Trophoblast cell (in vitro differentiated cells and primary cell): Measurements from ENCODE around the gene GPRC5B.
A peak's percentile ranks its signal among the peaks of the same experiment; 100 is the strongest.

Source experiments
- DNase-seq, 2 donors: peaks; one replicate each; pipeline ENCODE4 v3.0.0-alpha.2; 2016
- H2AFZ ChIP-seq: 2 replicates; pipeline ENCODE4 v1.6.1; 2013; ENCODE audit warnings: low read length, moderate library complexity, mild to moderate bottlenecking; ENCODE audit not compliant: insufficient read depth, poor library complexity
- H2AK5ac ChIP-seq: 2 replicates; pipeline ENCODE4 v1.6.1; 2013; ENCODE audit warnings: mild to moderate bottlenecking, low read length
- H2BK120ac ChIP-seq: 2 replicates; pipeline ENCODE4 v1.6.1; 2013; ENCODE audit warnings: low read length, mild to moderate bottlenecking, moderate library complexity; ENCODE audit not compliant: insufficient read depth, poor library complexity
- H2BK12ac ChIP-seq: 2 replicates; pipeline ENCODE4 v1.6.1; 2013; ENCODE audit warnings: mild to moderate bottlenecking, low read length, moderate library complexity
- H2BK5ac ChIP-seq: 2 replicates; pipeline ENCODE4 v1.6.1; 2013; ENCODE audit warnings: low read length, low read depth, moderate library complexity, mild to moderate bottlenecking; ENCODE audit not compliant: poor library complexity
- H3K14ac ChIP-seq: 2 replicates; pipeline ENCODE4 v1.6.1; 2013; ENCODE audit warnings: mild to moderate bottlenecking, low read length
- H3K18ac ChIP-seq: 2 replicates; pipeline ENCODE4 v1.6.1; 2013; ENCODE audit warnings: mild to moderate bottlenecking, low read length
- H3K23ac ChIP-seq: 2 replicates; pipeline ENCODE4 v1.6.1; 2013; ENCODE audit warnings: low read length
- H3K27ac ChIP-seq: 2 replicates; pipeline ENCODE4 v1.5.1; 2013; ENCODE audit warnings: low read depth, mild to moderate bottlenecking, inconsistent platforms, low read length, moderate library complexity
- H3K27me3 ChIP-seq: 2 replicates; pipeline ENCODE4 v1.6.1; 2013; ENCODE audit warnings: inconsistent platforms, mild to moderate bottlenecking, low read length, moderate library complexity; ENCODE audit not compliant: insufficient read depth
- H3K36me3 ChIP-seq, 2 experiments: 1 replicate in 1 of 2; 2 replicates in 1 of 2; pipeline ENCODE4 v1.6.1; 2013; ENCODE audit warnings: low read length in 2 of 2, mild to moderate bottlenecking in 2 of 2, moderate library complexity in 1 of 2; ENCODE audit not compliant: insufficient read depth in 2 of 2, control insufficient read depth in 1 of 2
- H3K4ac ChIP-seq: 2 replicates; pipeline ENCODE4 v1.6.1; 2013; ENCODE audit warnings: low read depth, mild to moderate bottlenecking, low read length, moderate library complexity
- H3K4me1 ChIP-seq, 2 experiments: 1 replicate in 1 of 2; 2 replicates in 1 of 2; pipeline ENCODE4 v1.6.1; 2013; ENCODE audit warnings: low read length in 2 of 2, mild to moderate bottlenecking in 2 of 2, moderate library complexity in 1 of 2; ENCODE audit not compliant: insufficient read depth in 2 of 2, control insufficient read depth in 1 of 2
- H3K4me2 ChIP-seq: 2 replicates; pipeline ENCODE4 v1.6.1; 2013; ENCODE audit warnings: inconsistent platforms, mild to moderate bottlenecking, low read length, moderate library complexity
- H3K4me3 ChIP-seq: 2 replicates; pipeline ENCODE4 v1.5.1; 2013; ENCODE audit warnings: mild to moderate bottlenecking, low read depth, low read length, inconsistent platforms
- H3K79me1 ChIP-seq: one replicate; pipeline ENCODE4 v1.6.1; 2013; ENCODE audit warnings: low read length
- H3K79me2 ChIP-seq: 2 replicates; pipeline ENCODE4 v1.6.1; 2013; ENCODE audit warnings: low read length, mild to moderate bottlenecking; ENCODE audit not compliant: control insufficient read depth, insufficient read depth, poor library complexity
- H3K9ac ChIP-seq: 2 replicates; pipeline ENCODE4 v1.6.1; 2013; ENCODE audit warnings: mild to moderate bottlenecking, low read length
- H3K9me3 ChIP-seq: 2 replicates; pipeline ENCODE4 v1.6.1; 2013; ENCODE audit warnings: low read depth, mild to moderate bottlenecking, control low read depth, inconsistent platforms, low read length; ENCODE audit not compliant: insufficient read depth
- H4K12ac ChIP-seq: 2 replicates; pipeline ENCODE4 v1.6.1; 2013; ENCODE audit warnings: low read depth, mild to moderate bottlenecking, low read length, moderate library complexity
- H4K8ac ChIP-seq: 2 replicates; pipeline ENCODE4 v1.6.1; 2013; ENCODE audit warnings: low read depth, mild to moderate bottlenecking, low read length, moderate library complexity
- H4K91ac ChIP-seq: one replicate; pipeline ENCODE4 v1.6.1; 2013; ENCODE audit warnings: low read depth, mild to moderate bottlenecking, low read length, moderate library complexity
- WGBS: extraction: QIAGEN DNeasy Blood & Tissue Kit; methylation state at CpG from one replicate; pipeline ENCODE4 v1.1.7; 2013; ENCODE audit warnings: missing lambda C conversion rate; ENCODE audit not compliant: insufficient read length, insufficient coverage; ENCODE audit errors: extremely low coverage; 5-methylcytosine and 5-hydroxymethylcytosine counted together

GPRC5B gene

DNA sequence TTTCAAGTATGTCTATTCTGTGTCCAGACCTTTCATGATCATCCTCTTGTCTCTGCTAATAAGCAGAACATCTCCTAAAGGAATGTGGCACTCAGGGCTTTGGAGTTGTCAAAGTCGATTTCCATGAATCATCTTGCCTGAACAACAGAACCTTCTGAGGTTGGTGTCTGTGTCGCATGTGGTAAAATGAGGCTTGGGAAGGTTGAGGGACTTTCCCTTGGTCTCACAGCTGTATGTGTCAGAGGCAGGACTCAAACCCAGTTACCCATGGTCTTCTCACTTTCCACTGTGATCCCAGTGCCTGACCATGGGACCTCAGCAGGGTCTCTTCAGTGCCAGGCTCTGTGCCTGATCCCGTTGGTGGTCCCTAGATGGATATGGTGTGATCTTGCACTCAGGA, 4.2 kb upstream of the GPRC5B start:
- no peak overlapping the region for H4K12ac ChIP-seq
- H3K4me1 ChIP-seq: no peaks in the 10 kb centered on the region
- H3K79me2 ChIP-seq: peaks cover 2% of the 10 kb centered on the region
- H3K27ac ChIP-seq: no peak overlapping the region
- no peak overlapping the region for H2AK5ac ChIP-seq
- no peak overlapping the region for H3K18ac ChIP-seq
- no peak overlapping the region for H2BK5ac ChIP-seq
- H3K9me3 ChIP-seq: peaks cover 5% of the 10 kb centered on the region
- H3K14ac ChIP-seq: no peak overlapping the region
- H3K23ac ChIP-seq: no peak overlapping the region
- no CpG with 5 or more reads among the region's 3 CpGs for WGBS
- no peak overlapping the region for H4K91ac ChIP-seq
- no peak overlapping the region for H4K8ac ChIP-seq
- H3K27me3 ChIP-seq: no peaks in the 10 kb centered on the region
- H3K36me3 ChIP-seq: no peaks in the 10 kb centered on the region
- no peak overlapping the region for H2BK120ac ChIP-seq
- no peak overlapping the region for H2BK12ac ChIP-seq
- no peak overlapping the region for H2AFZ ChIP-seq
- H3K9ac ChIP-seq: no peak overlapping the region
- H3K79me1 ChIP-seq: peaks cover 2% of the 10 kb centered on the region
- no peak for DNase-seq
- no peak overlapping the region for H3K4me2 ChIP-seq
- H3K4me3 ChIP-seq: no peak overlapping the region
- H3K4ac ChIP-seq: no peak overlapping the region

DNA sequence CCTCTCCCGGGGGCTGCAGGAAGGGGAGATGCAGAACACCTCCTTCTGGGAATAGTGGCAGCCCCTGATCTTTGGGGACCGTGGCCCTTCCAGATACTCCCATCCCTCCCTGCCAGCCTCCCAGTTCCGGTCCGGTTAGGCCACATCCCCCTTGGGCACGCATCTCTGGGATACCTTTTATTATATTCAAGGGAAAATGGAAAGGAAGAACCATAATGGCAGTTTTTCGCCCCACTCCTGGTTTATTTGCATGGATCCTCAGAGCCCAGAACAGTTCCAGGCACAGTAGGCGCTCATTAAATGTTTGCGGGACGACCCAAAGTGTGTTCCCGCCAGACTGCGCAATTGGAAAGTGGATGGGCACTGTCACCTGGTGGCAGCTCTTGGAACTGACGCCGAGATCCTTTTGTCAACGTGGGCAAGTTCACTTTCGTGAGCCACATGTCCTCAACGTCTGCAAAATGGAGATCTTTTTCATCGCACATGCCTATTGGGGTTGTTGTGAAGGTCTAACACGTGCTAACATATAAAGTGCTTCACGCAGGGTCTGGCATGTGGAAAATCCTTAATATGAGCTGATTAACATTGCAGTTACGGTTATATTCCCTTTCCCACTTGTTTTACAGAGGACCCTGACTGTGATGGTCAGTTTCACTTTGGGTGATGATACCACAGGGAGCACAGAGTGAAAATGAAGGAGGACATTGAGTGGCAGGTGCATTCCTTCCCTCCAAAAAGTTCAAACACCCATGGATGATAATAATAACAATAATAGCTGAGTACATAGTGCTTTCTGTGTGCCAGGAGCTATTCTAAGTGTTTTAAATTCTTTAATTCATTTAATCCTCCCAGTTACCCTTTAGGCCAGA, 1.7 kb upstream of the GPRC5B start:
- no peak overlapping the region for H4K12ac ChIP-seq
- H3K9ac ChIP-seq: no peak overlapping the region
- H2BK5ac ChIP-seq: no peak overlapping the region
- H3K79me2 ChIP-seq: peaks cover 4% of the 10 kb centered on the region
- H4K8ac ChIP-seq: no peak overlapping the region
- no peak overlapping the region for H3K18ac ChIP-seq
- no peaks in the 10 kb centered on the region for H3K36me3 ChIP-seq
- no CpG with 5 or more reads among the region's 20 CpGs for WGBS
- H2BK120ac ChIP-seq: no peak overlapping the region
- no peak overlapping the region for H2AFZ ChIP-seq
- H3K9me3 ChIP-seq: peaks cover 5% of the 10 kb centered on the region
- H3K27me3 ChIP-seq: no peaks in the 10 kb centered on the region
- no peak overlapping the region for H4K91ac ChIP-seq
- no peak overlapping the region for H3K27ac ChIP-seq
- H3K79me1 ChIP-seq: peaks cover 8% of the 10 kb centered on the region
- H3K14ac ChIP-seq: no peak overlapping the region
- H3K23ac ChIP-seq: no peak overlapping the region
- H3K4me2 ChIP-seq: no peak overlapping the region
- no peak overlapping the region for H3K4me3 ChIP-seq
- H2BK12ac ChIP-seq: no peak overlapping the region
- DNase-seq: peak; percentile 67 to 95
- H3K4me1 ChIP-seq: peaks cover 1 to 3% of the 10 kb centered on the region in 2 experiments
- no peak overlapping the region for H2AK5ac ChIP-seq
- no peak overlapping the region for H3K4ac ChIP-seq

DNA sequence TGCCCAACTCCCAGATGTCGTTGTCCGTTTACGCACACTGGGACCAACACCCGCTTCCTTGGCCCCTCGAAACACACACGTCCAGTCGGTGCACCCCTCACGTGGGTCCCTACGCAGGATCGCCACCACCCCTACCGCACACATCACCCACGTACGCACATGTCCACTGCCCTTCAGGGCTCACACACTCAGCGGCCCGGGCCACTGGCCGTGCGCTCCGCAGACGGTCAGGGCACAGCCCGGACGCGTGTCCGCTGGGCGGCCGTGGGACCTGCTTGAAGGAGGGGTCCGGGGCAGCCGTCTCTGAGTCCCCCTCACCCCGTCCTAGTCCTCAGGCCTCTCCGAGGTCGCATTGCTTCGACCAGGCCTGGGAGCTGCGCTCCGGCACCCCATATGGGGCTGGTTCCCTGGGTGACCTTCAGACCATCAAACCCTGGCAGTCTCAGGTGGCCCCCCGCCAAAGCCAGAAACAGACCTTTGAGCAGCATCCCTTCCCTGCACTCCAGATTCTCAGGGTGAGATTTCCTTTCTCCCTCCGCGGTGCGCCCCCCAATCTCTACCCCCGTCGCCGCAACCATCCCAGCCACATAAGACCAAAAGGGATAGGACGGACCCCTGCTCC, 914 bp upstream of the GPRC5B start:
- Histone ChIP-seq H2BK5ac (no peak overlapping the region), H4K91ac (no peak overlapping the region), H2BK12ac (no peak overlapping the region), H3K9me3 (peaks cover 5% of the 10 kb centered on the region), H2AK5ac (no peak overlapping the region), H3K4me1 (peaks cover 1 to 3% of the 10 kb centered on the region in 2 experiments), H2AFZ (no peak overlapping the region), H3K9ac (no peak overlapping the region), H2BK120ac (no peak overlapping the region), H3K27me3 (no peaks in the 10 kb centered on the region), H4K12ac (no peak overlapping the region), H3K4ac (no peak overlapping the region), H3K4me3 (no peak overlapping the region), H3K36me3 (no peaks in the 10 kb centered on the region), H3K14ac (no peak overlapping the region), H3K79me1 (peaks cover 8% of the 10 kb centered on the region), H3K79me2 (peaks cover 4% of the 10 kb centered on the region), H3K4me2 (no peak overlapping the region), H4K8ac (no peak overlapping the region), H3K18ac (no peak overlapping the region), H3K27ac (no peak overlapping the region), H3K23ac (no peak overlapping the region)
- DNase-seq: no peak
- WGBS: no CpG with 5 or more reads among the region's 41 CpGs

DNA sequence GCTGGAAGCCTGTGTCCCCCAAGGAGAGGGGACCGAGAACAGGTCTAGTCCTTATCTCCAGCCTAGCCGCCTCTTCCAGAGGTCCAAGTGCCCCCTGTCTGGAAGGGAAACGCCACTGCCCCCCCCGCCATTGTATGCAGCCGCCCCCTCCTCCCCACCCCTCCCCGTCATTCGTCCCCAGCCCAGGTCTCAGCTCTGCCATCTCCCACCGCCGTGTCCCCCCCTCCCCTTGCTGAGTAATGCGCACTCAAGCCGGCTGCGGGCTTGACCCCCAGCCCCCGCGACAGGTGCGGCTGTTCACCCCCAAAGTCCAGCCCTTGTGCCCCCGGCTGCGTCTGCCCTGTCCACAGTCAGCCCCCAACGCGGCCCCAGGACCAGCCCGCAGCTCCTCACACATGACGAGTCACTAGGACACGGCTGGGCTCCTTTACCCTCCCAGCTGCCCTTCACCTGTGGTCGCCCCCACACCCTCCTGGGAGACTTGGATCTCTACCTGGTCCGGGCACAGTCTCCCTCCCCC, 622 bp downstream of the GPRC5B start:
- H3K36me3 ChIP-seq: no peaks in the 10 kb centered on the region
- H3K14ac ChIP-seq: peak overlapping the region; percentile 64
- no peak overlapping the region for H2BK5ac ChIP-seq
- no peak overlapping the region for H3K27ac ChIP-seq
- H3K18ac ChIP-seq: peak overlapping the region; percentile 79
- peak overlapping the region; percentile 95 for H3K4me2 ChIP-seq
- H2AFZ ChIP-seq: peak overlapping the region; percentile 51
- H4K8ac ChIP-seq: peak overlapping the region; percentile 72
- no peak overlapping the region for H2AK5ac ChIP-seq
- no CpG with 5 or more reads among the region's 24 CpGs for WGBS
- no peak overlapping the region for H4K12ac ChIP-seq
- peak in 1 of 2 donors; percentile 24 for DNase-seq
- H3K9ac ChIP-seq: peak overlapping the region; percentile 82
- peak overlapping the region; percentile 79 for H3K4me3 ChIP-seq
- peak overlapping the region; percentile 62 for H2BK120ac ChIP-seq
- H3K9me3 ChIP-seq: peaks cover 5% of the 10 kb centered on the region
- H4K91ac ChIP-seq: peak overlapping the region; percentile 61
- peaks cover 4% of the 10 kb centered on the region for H3K79me2 ChIP-seq
- peak overlapping the region; percentile 66 for H2BK12ac ChIP-seq
- H3K23ac ChIP-seq: no peak overlapping the region
- H3K4ac ChIP-seq: peak overlapping the region; percentile 77
- peaks cover 8% of the 10 kb centered on the region for H3K79me1 ChIP-seq
- peaks cover 1 to 5% of the 10 kb centered on the region in 2 experiments for H3K4me1 ChIP-seq
- no peaks in the 10 kb centered on the region for H3K27me3 ChIP-seq
